Central memory CD8-positive, alpha-beta T cell (primary cell): ENCODE measurements around the gene R3HDM1.
A peak's percentile ranks its signal among the peaks of the same experiment; 100 is the strongest.
"Not testable (repeated sequence)": the region's sequence is repeated elsewhere in the genome, so short reads cannot be mapped to it uniquely, and the experiment has no call there.

Source experiments
- ATAC-seq: fragments of 150-1000 bp; cut with Tn5 transposase; replicated peaks from 2 replicates; pipeline ENCODE4 v1.10.0; 2022; ENCODE audit warnings: mild to moderate bottlenecking, moderate FRiP score, moderate number of reproducible peaks; ENCODE audit not compliant: poor library complexity, severe bottlenecking; ENCODE audit errors: extremely low read depth
- DNase-seq, 2 donors: peaks; one replicate each; pipeline ENCODE4 v3.0.0; 2021; ENCODE audit warnings: low spot score in 2 of 2
- H3K27ac Mint-ChIP-seq: one replicate; pipeline ENCODE4 v1.8.0; 2022; ENCODE audit warnings: low read depth, mild to moderate bottlenecking, moderate library complexity, mixed read lengths
- H3K27me3 Mint-ChIP-seq: one replicate; pipeline ENCODE4 v1.8.0; 2022; ENCODE audit warnings: mixed read lengths
- H3K36me3 Mint-ChIP-seq: one replicate; pipeline ENCODE4 v1.8.0; 2022; ENCODE audit warnings: mild to moderate bottlenecking, moderate library complexity, mixed read lengths; ENCODE audit not compliant: insufficient read depth
- H3K4me1 Mint-ChIP-seq: one replicate; pipeline ENCODE4 v1.8.0; 2022; ENCODE audit warnings: mixed read lengths
- H3K4me3 Mint-ChIP-seq: one replicate; pipeline ENCODE4 v1.8.0; 2022; ENCODE audit warnings: mild to moderate bottlenecking, moderate library complexity, mixed read lengths
- H3K9me3 Mint-ChIP-seq: one replicate; pipeline ENCODE4 v1.8.0; 2022; ENCODE audit warnings: mixed read lengths

R3HDM1 gene

DNA sequence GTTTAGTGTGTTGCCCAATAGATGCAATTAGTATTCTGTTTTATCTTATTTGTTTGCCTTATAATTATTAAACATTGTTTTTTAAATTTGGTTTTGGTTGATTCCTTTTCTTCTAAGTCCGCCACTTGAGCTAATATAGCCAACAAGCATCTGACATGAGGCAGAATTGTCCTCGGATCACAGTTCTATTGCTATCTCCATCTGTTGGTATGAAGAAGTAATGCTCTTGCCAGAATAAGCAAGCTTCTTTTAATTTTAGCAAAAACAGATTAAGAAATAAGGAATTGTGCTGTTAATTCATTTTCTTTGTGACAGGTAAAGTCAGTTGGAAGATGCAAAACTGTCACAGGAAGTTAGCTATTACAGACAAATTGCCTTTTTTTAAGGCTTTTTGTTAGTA is 54.3 kb downstream of the R3HDM1 start:
- no peak overlapping the region for H3K27ac Mint-ChIP-seq
- H3K9me3 Mint-ChIP-seq = no peaks in the 10 kb centered on the region
- no peak for DNase-seq
- H3K36me3 Mint-ChIP-seq = no peaks in the 10 kb centered on the region
- no peak for ATAC-seq
- H3K4me3 Mint-ChIP-seq = no peak overlapping the region
- no peaks in the 10 kb centered on the region for H3K27me3 Mint-ChIP-seq
- H3K4me1 Mint-ChIP-seq = peaks cover 14% of the 10 kb centered on the region

DNA sequence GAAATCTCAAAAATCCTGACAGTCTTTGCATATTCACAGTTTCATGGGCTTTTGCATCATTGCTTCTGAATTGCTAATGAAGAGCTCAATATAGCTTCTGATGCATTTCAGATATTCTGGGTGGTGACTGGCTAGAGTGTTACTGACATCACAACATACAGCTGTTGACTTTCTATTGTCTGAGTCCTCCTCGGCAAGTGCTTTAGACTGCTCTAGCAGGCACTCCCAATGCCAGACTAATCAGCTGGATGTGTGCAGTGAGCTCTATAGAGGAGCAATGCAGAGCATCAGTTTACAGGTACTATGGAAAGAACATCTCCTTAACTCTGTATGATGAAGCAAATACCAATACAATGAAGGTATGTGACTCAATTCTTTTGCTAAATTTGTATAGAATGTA is 54.9 kb downstream of the R3HDM1 start:
- ATAC-seq (no peak), DNase-seq (no peak)
- Mint-ChIP-seq H3K27ac (no peak overlapping the region), H3K27me3 (no peaks in the 10 kb centered on the region), H3K36me3 (no peaks in the 10 kb centered on the region), H3K4me1 (peaks cover 10% of the 10 kb centered on the region), H3K4me3 (no peak overlapping the region), H3K9me3 (no peaks in the 10 kb centered on the region)

DNA sequence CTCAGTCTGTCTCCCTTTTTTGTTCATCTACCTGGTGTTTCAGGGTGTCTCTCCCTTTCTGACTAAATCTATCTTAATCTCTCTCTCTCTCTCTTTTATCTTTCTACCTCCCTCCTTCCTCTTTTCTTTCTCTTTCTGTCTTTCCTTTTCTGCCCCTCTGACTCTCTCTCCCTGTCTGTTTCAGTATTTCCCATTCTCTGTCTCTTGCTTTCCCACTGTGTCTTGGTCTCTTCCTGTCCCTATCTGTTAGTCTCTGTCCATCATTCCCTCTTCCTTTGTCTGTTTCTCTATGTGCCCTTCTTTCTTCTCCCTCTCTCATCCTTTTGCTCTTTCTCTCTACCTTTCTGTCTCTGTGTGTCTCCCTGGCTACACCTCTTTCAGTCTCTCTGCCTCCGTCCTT is 56.7 kb downstream of the R3HDM1 start:
- Mint-ChIP-seq H3K36me3 (no peaks in the 10 kb centered on the region), H3K27ac (peak overlapping the region; percentile 1), H3K4me1 (peaks cover 10% of the 10 kb centered on the region), H3K9me3 (no peaks in the 10 kb centered on the region), H3K4me3 (no peak overlapping the region), H3K27me3 (no peaks in the 10 kb centered on the region)
- no peak for ATAC-seq
- DNase-seq = no peak

DNA sequence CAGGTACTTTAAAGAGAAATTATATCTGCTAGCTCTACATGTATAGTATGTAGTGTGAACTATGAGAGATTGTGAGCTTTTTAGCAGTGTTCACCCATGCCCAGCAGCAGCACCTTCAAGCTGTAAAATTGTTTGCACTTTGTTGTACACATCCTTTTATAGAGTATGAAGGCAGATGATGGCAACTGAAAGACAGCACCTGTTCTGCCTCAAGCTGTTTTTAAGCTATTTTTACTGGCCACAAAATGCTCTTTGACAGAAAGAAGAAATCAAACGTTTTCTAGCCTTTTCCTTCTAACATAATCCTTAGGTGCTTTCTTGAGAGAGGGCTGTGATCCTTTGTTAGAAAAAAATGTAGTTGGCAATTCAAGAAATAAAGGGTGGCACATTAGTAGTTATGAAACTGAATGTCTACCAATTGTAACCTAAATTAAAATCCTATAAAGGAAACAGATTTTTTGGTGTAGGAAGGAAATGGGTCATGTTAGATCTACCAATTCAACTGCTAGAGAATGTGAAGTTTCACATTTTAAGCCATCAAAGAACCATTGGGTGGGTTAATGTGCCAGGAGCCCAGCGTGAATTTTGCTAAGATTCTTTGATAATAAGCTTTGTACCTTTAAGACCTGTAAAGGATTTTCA is 59.5 kb downstream of the R3HDM1 start:
- Mint-ChIP-seq H3K27ac (no peak overlapping the region), H3K4me3 (no peak overlapping the region)

DNA sequence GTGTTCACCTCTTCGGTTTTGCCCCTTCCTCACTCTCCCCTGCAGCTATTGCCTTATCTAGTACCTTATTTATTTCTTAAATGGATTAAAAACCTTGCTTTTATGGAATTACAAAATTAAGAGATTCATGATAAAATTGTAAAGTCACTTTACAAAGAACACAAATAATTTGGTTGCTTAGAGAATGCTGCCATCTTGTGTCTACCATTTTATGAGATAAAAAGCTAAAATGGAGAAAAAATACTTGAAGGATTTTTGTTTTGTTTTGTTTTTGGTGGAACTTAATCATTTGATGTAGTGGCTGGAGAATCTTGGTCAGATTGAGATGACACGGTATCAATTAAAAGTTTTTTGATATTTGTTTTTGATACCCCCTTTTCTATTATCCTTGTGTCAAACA is 69.6 kb downstream of the R3HDM1 start:
- H3K4me3 Mint-ChIP-seq = no peak overlapping the region
- H3K27me3 Mint-ChIP-seq = no peaks in the 10 kb centered on the region
- H3K27ac Mint-ChIP-seq = no peak overlapping the region
- no peaks in the 10 kb centered on the region for H3K9me3 Mint-ChIP-seq
- H3K4me1 Mint-ChIP-seq = peaks cover 2% of the 10 kb centered on the region
- no peak for ATAC-seq
- no peak for DNase-seq
- H3K36me3 Mint-ChIP-seq = peaks cover 25% of the 10 kb centered on the region

More for the DNA sequence above, 59.5 kb downstream of the R3HDM1 start:
- no peaks in the 10 kb centered on the region for H3K36me3 Mint-ChIP-seq
- ATAC-seq (no peak), DNase-seq (no peak)
- H3K4me1 Mint-ChIP-seq = peaks cover 12% of the 10 kb centered on the region
- no peaks in the 10 kb centered on the region for H3K9me3 Mint-ChIP-seq
- H3K27me3 Mint-ChIP-seq = no peaks in the 10 kb centered on the region

DNA sequence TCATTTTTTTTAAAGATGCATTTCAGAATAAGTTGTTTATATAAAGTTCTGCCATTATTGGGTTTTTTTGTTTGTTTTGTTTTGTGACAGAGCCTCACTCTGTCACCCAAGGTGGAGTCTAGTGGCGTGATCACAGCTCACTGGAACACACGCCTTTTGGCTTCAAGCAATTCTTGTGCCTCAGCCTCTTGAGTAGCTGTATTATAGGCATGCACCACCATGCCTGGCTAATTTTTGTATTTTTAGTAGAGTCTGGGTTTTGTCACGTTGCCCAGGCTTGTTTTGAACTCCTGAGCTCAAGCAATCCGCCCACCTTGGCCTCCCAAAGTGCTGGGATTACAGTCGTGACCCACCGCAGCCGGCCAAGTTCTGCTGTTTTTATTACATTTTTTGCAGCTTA is 72.3 kb downstream of the R3HDM1 start:
- no peak for ATAC-seq
- Mint-ChIP-seq H3K27ac (no peak overlapping the region), H3K4me3 (no peak overlapping the region), H3K27me3 (no peaks in the 10 kb centered on the region), H3K9me3 (no peaks in the 10 kb centered on the region), H3K36me3 (peaks cover 28% of the 10 kb centered on the region), H3K4me1 (no peaks in the 10 kb centered on the region)
- DNase-seq = no peak

DNA sequence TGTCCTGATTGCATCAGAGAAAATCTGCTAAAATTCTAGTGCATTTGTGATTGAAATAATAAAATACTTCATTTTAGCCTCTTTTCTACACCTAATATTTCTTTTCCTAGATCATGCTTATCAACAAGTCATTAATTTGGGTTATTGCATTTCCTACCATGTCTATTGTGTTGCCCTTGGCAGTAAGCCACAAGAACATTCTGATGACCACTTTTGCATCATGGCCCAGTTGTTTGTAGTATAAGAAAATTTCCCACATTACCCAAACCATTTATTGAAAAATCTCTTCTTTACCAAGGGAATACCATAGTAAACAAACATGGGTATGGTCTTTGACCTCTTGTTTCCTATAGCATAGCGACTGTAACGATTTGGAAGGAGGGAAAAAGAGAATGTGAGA is 76.3 kb downstream of the R3HDM1 start:
- H3K4me3 Mint-ChIP-seq = no peak overlapping the region
- H3K36me3 Mint-ChIP-seq = peaks cover 31% of the 10 kb centered on the region
- DNase-seq (no peak), ATAC-seq (no peak)
- no peaks in the 10 kb centered on the region for H3K4me1 Mint-ChIP-seq
- H3K27ac Mint-ChIP-seq = no peak overlapping the region
- no peaks in the 10 kb centered on the region for H3K27me3 Mint-ChIP-seq
- H3K9me3 Mint-ChIP-seq = no peaks in the 10 kb centered on the region

DNA sequence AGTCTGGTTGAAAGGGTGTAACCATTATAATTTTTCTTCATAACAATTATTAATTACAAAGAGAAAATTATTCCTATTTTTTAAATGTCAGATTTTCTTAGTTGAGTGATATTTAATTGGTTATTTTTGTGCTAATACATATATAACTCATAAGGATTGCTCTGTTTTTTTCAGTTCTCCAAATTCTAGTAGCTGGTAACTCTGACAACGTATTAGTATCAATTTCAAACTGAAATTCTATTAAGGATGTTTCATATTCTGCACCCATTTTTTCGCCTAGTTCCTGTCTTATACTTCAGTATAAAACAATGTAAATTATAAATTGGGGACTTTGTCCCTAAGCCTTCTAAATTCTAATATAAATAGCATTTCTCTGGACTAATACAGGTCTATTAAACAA is 81.0 kb downstream of the R3HDM1 start:
- no peaks in the 10 kb centered on the region for H3K27me3 Mint-ChIP-seq
- no peak overlapping the region for H3K4me3 Mint-ChIP-seq
- no peaks in the 10 kb centered on the region for H3K9me3 Mint-ChIP-seq
- no peak overlapping the region for H3K27ac Mint-ChIP-seq
- ATAC-seq = no peak
- H3K4me1 Mint-ChIP-seq = no peaks in the 10 kb centered on the region
- peaks cover 4% of the 10 kb centered on the region for H3K36me3 Mint-ChIP-seq
- DNase-seq = no peak

DNA sequence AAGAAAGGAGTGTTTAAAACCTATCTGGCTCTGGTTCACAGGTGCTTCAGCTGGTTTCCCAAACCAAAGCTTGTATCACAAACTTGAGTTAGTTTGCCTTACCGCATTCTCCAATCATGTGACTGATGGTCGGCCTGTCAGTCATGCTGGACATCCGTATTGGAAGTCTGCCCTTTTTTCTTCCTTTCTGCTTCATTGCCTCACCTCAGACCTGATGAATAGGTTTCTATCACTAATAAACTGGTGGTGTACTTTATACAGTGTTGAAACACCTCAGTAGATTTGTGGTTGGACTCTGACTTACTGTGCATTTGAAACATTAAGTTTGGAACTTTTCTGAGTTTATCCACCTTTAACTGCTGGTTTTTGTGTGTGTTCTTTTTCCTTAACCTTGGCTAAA is 84.1 kb downstream of the R3HDM1 start:
- ATAC-seq (no peak), DNase-seq (no peak)
- H3K4me1 Mint-ChIP-seq = no peaks in the 10 kb centered on the region
- H3K27ac Mint-ChIP-seq = no peak overlapping the region
- no peaks in the 10 kb centered on the region for H3K36me3 Mint-ChIP-seq
- no peaks in the 10 kb centered on the region for H3K9me3 Mint-ChIP-seq
- no peak overlapping the region for H3K4me3 Mint-ChIP-seq
- no peaks in the 10 kb centered on the region for H3K27me3 Mint-ChIP-seq

DNA sequence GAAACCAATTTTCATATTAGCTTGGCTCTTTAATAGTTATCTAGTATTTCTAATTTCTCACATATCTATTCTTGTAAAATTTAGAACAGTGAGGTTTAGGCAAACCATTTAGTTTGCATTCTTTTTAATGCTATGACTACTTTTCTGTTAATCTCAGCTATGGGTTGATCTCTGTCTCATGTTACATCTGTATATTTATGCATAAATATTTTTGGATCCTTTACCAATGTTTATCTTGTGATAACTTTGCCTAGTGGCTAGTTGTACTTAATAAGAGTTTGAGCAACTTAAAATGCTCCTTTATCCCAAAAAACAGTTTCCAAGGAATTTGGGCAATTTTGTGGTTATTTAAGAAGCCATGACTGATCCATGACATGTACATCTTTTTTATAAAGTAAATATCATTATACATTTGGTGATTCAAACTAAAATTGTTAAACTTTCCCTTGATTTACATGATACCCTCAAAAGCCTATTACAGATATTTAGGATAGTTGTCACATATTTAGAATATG is 86.3 kb downstream of the R3HDM1 start:
- no peaks in the 10 kb centered on the region for H3K9me3 Mint-ChIP-seq

DNA sequence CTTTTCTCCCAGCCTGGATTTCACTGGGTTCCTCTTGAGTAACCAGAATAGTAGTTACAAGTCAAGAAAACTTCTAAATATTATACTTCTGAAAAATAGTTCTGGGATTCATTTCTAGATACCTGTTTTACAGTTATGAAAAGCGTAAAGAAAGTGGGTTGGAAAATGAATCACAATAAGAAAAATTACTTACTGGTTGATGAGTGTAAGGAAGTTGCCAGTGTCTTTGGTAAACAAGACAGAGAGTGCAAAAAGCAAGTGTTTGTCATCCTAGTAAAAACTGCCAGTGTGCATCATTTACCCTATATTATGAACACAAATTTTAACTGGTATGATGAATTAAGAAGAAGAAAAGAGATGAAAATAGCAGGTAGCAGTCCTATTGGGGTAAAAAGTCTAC is 88.9 kb downstream of the R3HDM1 start:
- Mint-ChIP-seq H3K9me3 (no peaks in the 10 kb centered on the region), H3K4me3 (no peak overlapping the region), H3K27me3 (no peaks in the 10 kb centered on the region), H3K4me1 (no peaks in the 10 kb centered on the region), H3K27ac (no peak overlapping the region), H3K36me3 (peaks cover 5% of the 10 kb centered on the region)
- no peak for ATAC-seq
- DNase-seq = no peak

More for the DNA sequence above, 86.3 kb downstream of the R3HDM1 start:
- Mint-ChIP-seq H3K36me3 (peaks cover 1% of the 10 kb centered on the region), H3K27me3 (no peaks in the 10 kb centered on the region), H3K4me1 (no peaks in the 10 kb centered on the region), H3K27ac (no peak overlapping the region), H3K4me3 (no peak overlapping the region)
- ATAC-seq (no peak), DNase-seq (no peak)

DNA sequence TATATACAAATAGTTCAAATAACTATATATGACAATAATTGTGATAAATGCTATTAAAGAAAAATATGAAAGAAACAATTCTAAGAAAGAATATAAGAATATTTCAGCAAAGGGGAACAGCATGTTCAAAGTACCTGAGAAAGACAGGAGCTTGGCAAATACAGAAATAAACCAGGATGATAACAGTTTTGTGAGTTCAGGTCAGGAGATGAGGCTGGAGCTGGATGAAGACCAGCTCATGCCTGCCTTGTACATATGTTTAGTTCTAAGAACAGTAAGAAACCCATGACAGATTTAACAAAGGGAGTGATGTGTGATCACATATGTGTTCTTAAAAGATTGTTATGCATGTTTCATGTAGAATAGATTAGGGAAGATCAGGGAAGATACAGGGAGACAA is 98.2 kb downstream of the R3HDM1 start:
- Mint-ChIP-seq H3K4me1 (no peaks in the 10 kb centered on the region), H3K36me3 (peaks cover 2% of the 10 kb centered on the region), H3K9me3 (no peaks in the 10 kb centered on the region), H3K27ac (no peak overlapping the region), H3K4me3 (no peak overlapping the region), H3K27me3 (no peaks in the 10 kb centered on the region)
- DNase-seq (no peak), ATAC-seq (no peak)

DNA sequence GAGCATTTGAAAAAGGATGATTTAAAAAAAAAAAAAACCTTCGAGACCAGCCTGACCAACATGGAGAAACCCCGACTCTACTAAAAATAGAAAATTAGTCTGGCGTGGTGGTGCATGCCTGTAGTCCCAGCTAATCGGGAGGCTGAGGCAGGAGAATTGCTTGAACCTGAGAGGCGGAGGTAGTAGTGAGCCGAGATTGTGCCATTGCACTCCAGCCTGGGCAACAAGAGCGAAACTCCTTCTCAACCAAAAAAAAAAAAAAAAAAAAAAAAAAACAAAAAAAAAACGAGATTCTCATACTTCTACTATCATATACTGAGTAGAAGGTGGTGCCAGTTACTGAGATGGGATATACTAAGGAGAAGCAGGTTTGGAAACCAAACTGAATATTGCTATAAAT is 98.8 kb downstream of the R3HDM1 start:
- not testable (repeated sequence) for H3K27me3 Mint-ChIP-seq, H3K27ac Mint-ChIP-seq

More for the DNA sequence above, 98.8 kb downstream of the R3HDM1 start:
- DNase-seq, ATAC-seq, H3K4me1 Mint-ChIP-seq, H3K9me3 Mint-ChIP-seq, H3K4me3 Mint-ChIP-seq, H3K36me3 Mint-ChIP-seq: not testable (repeated sequence)
